DND-41 (cell line): ENCODE measurements around the gene VCL.

Source experiments
- CTCF ChIP-seq: IDR thresholded peaks from 2 replicates; pipeline ENCODE4 v1.5.1; 2012; ENCODE audit warnings: borderline replicate concordance, low read length, moderate library complexity, mild to moderate bottlenecking; ENCODE audit not compliant: poor library complexity, severe bottlenecking; ENCODE audit errors: extremely low read depth
- EZH2 ChIP-seq: IDR thresholded peaks from 3 replicates; pipeline ENCODE4 v1.6.1; 2012; ENCODE audit warnings: borderline replicate concordance, low read depth, mild to moderate bottlenecking, moderate library complexity, low read length, inconsistent platforms; ENCODE audit not compliant: severe bottlenecking

- TF ChIP-seq CTCF (no peak), EZH2 (no peak)
These were observed 80.1 kb downstream of the VCL start for GRCh38 chr10:74078037-74078436.
